Natural killer cell (primary cell): Measurements from ENCODE around the gene CLDN14. TPM values are rescaled to one million over a fixed set of nuclear protein-coding genes. Genes with fewer than 3 reads are reported as not detected.

Source experiments
- ATAC-seq, 3 donors: fragments of 150-1000 bp in 2 of 3; fragments of 200-7000 bp in 1 of 3; cut with Tn5 transposase; 1 replicate in 1 of 3; 2 replicates in 2 of 3; pipeline ENCODE4 v1.10.0; 2021; ENCODE audit warnings: mild to moderate bottlenecking in 2 of 3, moderate library complexity in 2 of 3
- DNase-seq, 2 donors: peaks; one replicate each; pipeline versions ENCODE4 v3.0.0 to v3.0.0-alpha.2; 2013 to 2021; ENCODE audit warnings: mixed read lengths in 1 of 2
- H3K27ac ChIP-seq: one replicate; pipeline ENCODE4 v1.5.1; 2013; ENCODE audit warnings: mild to moderate bottlenecking, low read length
- H3K27me3 ChIP-seq: one replicate; pipeline ENCODE4 v1.6.1; 2013; ENCODE audit warnings: low read length; ENCODE audit not compliant: control insufficient read depth, insufficient read depth
- H3K36me3 ChIP-seq: one replicate; pipeline ENCODE4 v1.6.1; 2013; ENCODE audit warnings: low read length; ENCODE audit not compliant: control insufficient read depth, insufficient read depth
- H3K4me1 ChIP-seq: one replicate; pipeline ENCODE4 v1.6.1; 2013; ENCODE audit warnings: low read length; ENCODE audit not compliant: control insufficient read depth, insufficient read depth
- H3K4me3 ChIP-seq: one replicate; pipeline ENCODE4 v1.5.1; 2013; ENCODE audit warnings: low read length
- H3K9me3 ChIP-seq: one replicate; pipeline ENCODE4 v1.6.1; 2013; ENCODE audit warnings: low read length; ENCODE audit not compliant: control insufficient read depth, insufficient read depth
- H3K27ac Mint-ChIP-seq, 2 donors: one replicate each; pipeline ENCODE4 v1.8.0; 2022; ENCODE audit warnings: mild to moderate bottlenecking in 2 of 2, mixed read lengths in 2 of 2, moderate library complexity in 1 of 2
- H3K27me3 Mint-ChIP-seq, 2 donors: one replicate each; pipeline ENCODE4 v1.8.0; 2022; ENCODE audit warnings: low read depth in 2 of 2, mixed read lengths in 2 of 2
- H3K36me3 Mint-ChIP-seq: one replicate; pipeline ENCODE4 v1.8.0; 2022; ENCODE audit warnings: mixed read lengths
- H3K4me1 Mint-ChIP-seq, 2 donors: one replicate each; pipeline ENCODE4 v1.8.0; 2022; ENCODE audit warnings: mixed read lengths in 2 of 2
- H3K4me3 Mint-ChIP-seq: one replicate; pipeline ENCODE4 v1.8.0; 2022; ENCODE audit warnings: mild to moderate bottlenecking, moderate library complexity, mixed read lengths
- H3K9me3 Mint-ChIP-seq, 2 donors: one replicate each; pipeline ENCODE4 v1.8.0; 2022; ENCODE audit warnings: mixed read lengths in 2 of 2
- CTCF ChIP-seq: fragments of 200-600 bp; IDR thresholded peaks from one replicate; pipeline ENCODE4 v1.8.0; 2022; ENCODE audit warnings: antibody characterized with exemption
- WGBS: methylation state at CpG from one replicate; pipeline ENCODE4 v1.1.7; 2013; ENCODE audit warnings: missing lambda C conversion rate; ENCODE audit not compliant: insufficient coverage; 5-methylcytosine and 5-hydroxymethylcytosine counted together
- intact Hi-C: fragments of 100-400 bp; cut with micrococcal nuclease; formaldehyde crosslinking; loops from one replicate; pipeline ENCODE4 v1.14.2; 2022
- total RNA-seq, 4 donors: library from RNA; stranded (reverse); fragments of 120-200 nt in 1 of 4; gene quantifications; one replicate each; pipeline versions ENCODE4 v1.2.3 to v1.2.4, GENCODE V29; 2013 to 2022

Gene CLDN14
- total RNA-seq, 3 donors from 2014 or later (not counting 1 experiment from before 2014, with no cell fraction given), result not detected

GRCh38 chr21:36513430-36513829 is 33.5 kb upstream of the CLDN14 start:
- intact Hi-C loops, result no loop called here
- DNase-seq, result no peak
- H3K9me3 Mint-ChIP-seq, result no peaks in the 10 kb centered on the region
- WGBS, result 85% methylated on average over 1 of the region's 1 CpG
- H3K4me3 ChIP-seq, result no peak overlapping the region
- no peaks in the 10 kb centered on the region for H3K36me3 Mint-ChIP-seq
- H3K27ac ChIP-seq, result no peak overlapping the region
- H3K27me3 ChIP-seq, result no peaks in the 10 kb centered on the region
- no peak overlapping the region for H3K27ac Mint-ChIP-seq
- no peaks in the 10 kb centered on the region for H3K36me3 ChIP-seq
- H3K4me3 Mint-ChIP-seq, result no peak overlapping the region
- peaks cover 22% of the 10 kb centered on the region for H3K4me1 ChIP-seq
- H3K4me1 Mint-ChIP-seq, result peaks cover 33 to 40% of the 10 kb centered on the region in 2 donors
- H3K27me3 Mint-ChIP-seq, result peaks cover 0 to 4% of the 10 kb centered on the region in 2 donors
- no peak for ATAC-seq
- no peak for TF ChIP-seq CTCF
- no peaks in the 10 kb centered on the region for H3K9me3 ChIP-seq

GRCh38 chr21:36512971-36513370 is 33.0 kb upstream of the CLDN14 start:
- Mint-ChIP-seq H3K27me3 (peaks cover 0 to 4% of the 10 kb centered on the region in 2 donors), H3K4me3 (no peak overlapping the region), H3K9me3 (no peaks in the 10 kb centered on the region), H3K36me3 (no peaks in the 10 kb centered on the region), H3K4me1 (peaks cover 28 to 36% of the 10 kb centered on the region in 2 donors), H3K27ac (no peak overlapping the region)
- 78% methylated on average over 5 of the region's 5 CpGs for WGBS
- ATAC-seq, result no peak
- Histone ChIP-seq H3K36me3 (no peaks in the 10 kb centered on the region), H3K27ac (no peak overlapping the region), H3K4me1 (peaks cover 18% of the 10 kb centered on the region), H3K9me3 (no peaks in the 10 kb centered on the region), H3K4me3 (no peak overlapping the region), H3K27me3 (no peaks in the 10 kb centered on the region)
- no peak for DNase-seq
- no peak for TF ChIP-seq CTCF
- intact Hi-C loops, result no loop called here

- Histone ChIP-seq H3K4me3 (no peak overlapping the region), H3K36me3 (no peaks in the 10 kb centered on the region), H3K4me1 (peaks cover 23% of the 10 kb centered on the region), H3K27me3 (no peaks in the 10 kb centered on the region), H3K9me3 (no peaks in the 10 kb centered on the region), H3K27ac (no peak overlapping the region)
- H3K27me3 Mint-ChIP-seq, result peaks cover 0 to 4% of the 10 kb centered on the region in 2 donors
- H3K36me3 Mint-ChIP-seq, result no peaks in the 10 kb centered on the region
- WGBS, result 52% methylated on average over 4 of the region's 5 CpGs
- peak overlapping the region; percentile 69 for H3K4me3 Mint-ChIP-seq
- peak overlapping the region; percentile 32 to 53 for H3K27ac Mint-ChIP-seq
- TF ChIP-seq CTCF, result no peak
- H3K4me1 Mint-ChIP-seq, result peaks cover 27 to 35% of the 10 kb centered on the region in 2 donors
- no peaks in the 10 kb centered on the region for H3K9me3 Mint-ChIP-seq
- intact Hi-C loops, result no loop called here
- DNase-seq, result peak in 1 of 2 donors; percentile 6
- ATAC-seq, result peak; percentile 52 to 87 (median 53)
Observed at GRCh38 chr21:36511484-36512220, 31.7 kb upstream of the CLDN14 start.
